ENCODE results near the gene ZNF579. TPM values are rescaled to one million over a fixed set of nuclear protein-coding genes. Genes with fewer than 3 reads are reported as not detected.

ZNF579 gene
- total and polyA plus RNA-seq, 2 of the 8 experiments (the other 6 are each of a cell fraction or from before 2014, with no cell fraction given), result 10.0 to 18.9 TPM

DNA sequence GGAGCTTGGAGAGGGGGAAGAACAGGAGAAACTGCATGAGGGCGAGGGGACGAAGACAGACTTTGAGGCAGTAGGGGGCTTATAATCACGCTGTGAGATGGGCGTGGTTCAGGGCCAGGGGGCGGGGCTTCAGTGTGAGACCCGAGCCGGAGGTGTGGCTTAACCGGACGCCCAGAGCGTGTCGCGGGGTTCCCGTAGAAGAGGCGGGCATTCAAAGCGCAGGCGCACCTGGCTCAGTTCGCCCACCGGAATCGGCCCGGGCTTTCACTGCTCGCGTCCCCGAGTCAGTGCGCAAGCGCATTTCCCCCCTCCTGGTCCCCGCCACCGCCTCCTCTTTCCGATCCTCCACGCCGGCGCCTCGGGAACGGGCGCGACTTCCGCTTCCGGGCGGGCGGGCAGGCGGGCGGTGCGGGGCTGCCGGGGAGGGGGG lies 24.6 kb upstream of the ZNF579 start:
- DNase-seq (ENCODE audit: low read depth in 1 of 2, low spot score in 2 of 2) (peak; percentile 94 to 98), FAIRE-seq (no peak)
- Histone ChIP-seq H3K23ac (ENCODE audit: insufficient read length) (no peak overlapping the region), H3K4me2 (ENCODE audit: insufficient read depth in 1 of 2, low read depth in 2 of 2, low read length in 2 of 2) (peak overlapping the region; percentile 61 to 81), H3K36me3 (ENCODE audit: control insufficient read depth in 2 of 4, insufficient read depth in 4 of 4, low read length in 3 of 4) (peaks cover 0 to 3% (median 0%) of the 10 kb centered on the region in 4 experiments; a peak in 1 of 8 replicates), H4K91ac (replicated peaks; ENCODE audit: insufficient read length, low read length) (peak overlapping the region; percentile 80), H3K79me2 (ENCODE audit: control insufficient read depth in 1 of 2, insufficient read depth in 2 of 2, low read length in 2 of 2) (peaks cover 0 to 10% of the 10 kb centered on the region in 2 experiments; a peak in 2 of 4 replicates), H3K56ac (replicated peaks; ENCODE audit: insufficient read length, low read depth, low read length) (peak overlapping the region; percentile 54), H2AK5ac (ENCODE audit: low read depth, low read length) (no peak overlapping the region), H4K8ac (ENCODE audit: extremely low read depth, insufficient read depth, low read length) (no peak overlapping the region; the same call in 1 of the 2 replicates), H3K4me3 (ENCODE audit: extremely low read depth in 1 of 4, insufficient read depth in 2 of 4, low read depth in 3 of 4, low read length in 4 of 4) (peak overlapping the region; percentile 54 to 93 (median 68)), H3K79me1 (ENCODE audit: low read depth, low read length) (peaks cover 7% of the 10 kb centered on the region), H4K5ac (ENCODE audit: insufficient read length, low read depth, low read length) (peak overlapping the region; percentile 55), H3K23me2 (ENCODE audit: low read depth, low read length) (peaks cover 16% of the 10 kb centered on the region), H2BK5ac (ENCODE audit: low read depth, low read length) (peak overlapping the region; percentile 2; the same call in 1 of the 2 replicates), H2BK120ac (replicated peaks; ENCODE audit: low read depth, low read length) (no peak overlapping the region), H2AFZ (ENCODE audit: low read length) (no peak overlapping the region), H2BK20ac (ENCODE audit: low read length) (no peak overlapping the region), H2BK15ac (ENCODE audit: low read length) (no peak overlapping the region), H3K9me3 (ENCODE audit: insufficient read depth in 2 of 2, low read depth in 1 of 2, low read length in 1 of 2) (no peaks in the 10 kb centered on the region), H4K20me1 (replicated peaks in 1 of 2; ENCODE audit: control insufficient read depth in 1 of 2, insufficient read depth in 2 of 2, low read length in 2 of 2) (peaks cover 2 to 16% of the 10 kb centered on the region in 2 experiments), H3K14ac (ENCODE audit: insufficient read length) (no peak overlapping the region), H3K27ac (ENCODE audit: low read depth, low read length) (peak overlapping the region; percentile 64; the same call in 1 of the 2 replicates), H3K27me3 (replicated peaks in 1 of 4; ENCODE audit: control insufficient read depth in 3 of 4, extremely low read depth in 1 of 4, insufficient read depth in 3 of 4, low read length in 3 of 4) (no peaks in the 10 kb centered on the region), H3K4ac (replicated peaks; ENCODE audit: insufficient read length, low read depth, low read length) (no peak overlapping the region), H3K9ac (replicated peaks in 1 of 4; ENCODE audit: extremely low read depth in 1 of 4, low read depth in 3 of 4, low read length in 3 of 4) (peak overlapping the region in 2 of 4 experiments; percentile 45 to 57; a peak in 4 of 7 replicates), H3K4me1 (replicated peaks in 1 of 4; ENCODE audit: control insufficient read depth in 3 of 4, insufficient read depth in 4 of 4, low read length in 3 of 4) (peaks cover 0 to 14% (median 10%) of the 10 kb centered on the region in 4 experiments; a peak in 6 of 7 replicates), H2BK12ac (ENCODE audit: low read depth, low read length) (no peak overlapping the region), H3K18ac (ENCODE audit: extremely low read depth, low read length) (peak overlapping the region; percentile 36; the same call in 1 of the 2 replicates)
- CTCF ChIA-PET (ENCODE audit: partially characterized antibody), result interaction anchor here (0.9 to 2.3 kb wide), 17 partner anchors 8 to 446 kb away, joined by 3 to 22 read pairs (median 7); partner anchors contain the start of gene ZNF784
- POLR2A ChIA-PET (ENCODE audit: partially characterized antibody), result interaction anchor here (0.6 to 3.6 kb wide), 23 partner anchors 12 to 560 kb away, joined by 3 to 25 read pairs (median 4); partner anchors contain the start of genes CCDC106, HSPBP1, NAT14 and SSC5D
- WGBS, 2 experiments (ENCODE audit: extremely low coverage in 1 of 2, insufficient coverage in 1 of 2, insufficient read length in 1 of 2, insufficient replicate concordance in 2 of 2, low coverage in 1 of 2, low lambda C conversion rate in 2 of 2, missing lambda C conversion rate in 1 of 2), result 0% methylated on average over 12 of the region's 43 CpGs; no CpG with 5 or more reads in 1 of the 2 experiments
- peak; percentile 49 to 71 for TF ChIP-seq POLR2A (IDR thresholded peaks at IDR 0.05; ENCODE audit: control extremely low read depth in 1 of 2, low read depth in 2 of 2, low read length in 2 of 2)
- no peak for TF ChIP-seq ASH2L (IDR thresholded peaks at IDR 0.05; ENCODE audit: low read length)
- peak; percentile 75 for TF ChIP-seq NRF1 (IDR thresholded peaks at IDR 0.05; ENCODE audit: low read depth, low read length)
- TF ChIP-seq TEAD4 (IDR thresholded peaks at IDR 0.05; ENCODE audit: low read depth, low read length), result no peak
- no peak for TF ChIP-seq POU5F1 (IDR thresholded peaks at IDR 0.05; ENCODE audit: low read depth, low read length)
- TF ChIP-seq SP4 (IDR thresholded peaks at IDR 0.05; ENCODE audit: low read length), result peak; percentile 81
- TF ChIP-seq, protein P1, sequence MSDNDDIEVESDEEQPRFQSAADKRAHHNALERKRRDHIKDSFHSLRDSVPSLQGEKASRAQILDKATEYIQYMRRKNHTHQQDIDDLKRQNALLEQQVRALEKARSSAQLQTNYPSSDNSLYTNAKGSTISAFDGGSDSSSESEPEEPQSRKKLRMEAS (IDR thresholded peaks at IDR 0.05), result peak; percentile 78
- TF ChIP-seq SP1 (IDR thresholded peaks at IDR 0.05; ENCODE audit: low read depth, low read length), result peak; percentile 70
- peak; percentile 52 for TF ChIP-seq TAF1 (IDR thresholded peaks at IDR 0.05; ENCODE audit: low read depth, low read length)
- TF ChIP-seq TBP (IDR thresholded peaks at IDR 0.05; ENCODE audit: low read depth, low read length), result peak; percentile 43
- no peak for TF ChIP-seq SRF (IDR thresholded peaks at IDR 0.05; ENCODE audit: low read depth, low read length)
- TF ChIP-seq CREB1 (IDR thresholded peaks at IDR 0.05), result peak; percentile 43; the same call in 1 of the 2 replicates
- TF ChIP-seq BRCA1 (IDR thresholded peaks at IDR 0.05; ENCODE audit: low read depth, low read length), result no peak
- no peak for TF ChIP-seq RAD21 (IDR thresholded peaks at IDR 0.05 in 1 of 2, conservative IDR thresholded peaks at IDR 0.05 in 1 of 2; ENCODE audit: low read depth in 2 of 2, low read length in 2 of 2)

Data from H1 (cell line).